Ureter (tissue), 1 donor: ENCODE data around the gene ATAD2B. TPM values are rescaled to one million over a fixed set of nuclear protein-coding genes. Genes with fewer than 3 reads are reported as not detected.
"Not testable (repeated sequence)": the region's sequence is repeated elsewhere in the genome, so short reads cannot be mapped to it uniquely, and the experiment has no call there.

ENCODE experiments used
- DNase-seq: peaks from one replicate; pipeline ENCODE4 v3.0.0-alpha.2; 2020; ENCODE audit warnings: low spot score
- total RNA-seq: library from RNA; stranded (reverse); gene quantifications from one replicate; pipeline ENCODE4 v1.2.4, GENCODE V29; 2023
- donor health status: DM: yes; HTN: yes; CAD: no.

ATAD2B gene
- total RNA-seq, result 48.4 TPM

- peak; percentile 93 for DNase-seq
Measured at GRCh38 chr2:23926750-23927571, at the start of gene ATAD2B. Gene ATAD2B (minus strand): TSS chr2:23927123. CDS start chr2:23926770, 353 bp downstream.

GRCh38 chr2:23967846-23968245 is 40.9 kb upstream of the ATAD2B start:
- DNase-seq, result no peak

GRCh38 chr2:23954325-23955014 is 27.5 kb upstream of the ATAD2B start:
- no peak for DNase-seq

- no peak for DNase-seq
Measured at GRCh38 chr2:23953625-23954024, 26.7 kb upstream of the ATAD2B start.

GRCh38 chr2:23952558-23952957 is 25.6 kb upstream of the ATAD2B start:
- not testable (repeated sequence) for DNase-seq

- DNase-seq, result no peak
Measured at GRCh38 chr2:23947350-23947749, 20.4 kb upstream of the ATAD2B start.

GRCh38 chr2:23944976-23945375 is 18.1 kb upstream of the ATAD2B start:
- DNase-seq, result no peak

- DNase-seq, result no peak
Measured at GRCh38 chr2:23944527-23944926, 17.6 kb upstream of the ATAD2B start.

GRCh38 chr2:23943666-23944065 is 16.7 kb upstream of the ATAD2B start:
- no peak for DNase-seq

DNA sequence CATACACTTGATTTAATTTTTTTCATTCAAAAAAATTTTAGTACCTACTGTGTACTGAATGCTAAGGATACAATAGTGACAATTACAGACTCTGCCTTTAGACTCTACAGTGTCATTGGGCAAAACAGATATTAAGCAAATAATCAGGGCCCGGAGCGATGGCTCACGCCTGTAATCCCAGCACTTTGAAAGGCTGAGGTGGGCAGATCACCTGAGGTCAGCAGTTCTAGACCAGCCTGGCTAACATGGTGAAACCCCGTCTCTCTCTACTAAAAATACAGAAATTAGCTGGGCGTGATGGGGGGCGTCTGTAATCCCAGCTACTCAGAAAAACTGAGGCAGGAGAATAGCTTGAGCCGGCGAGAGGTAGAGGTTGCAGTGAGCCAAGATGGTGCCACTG is 14.7 kb upstream of the ATAD2B start:
- no peak for DNase-seq

DNA sequence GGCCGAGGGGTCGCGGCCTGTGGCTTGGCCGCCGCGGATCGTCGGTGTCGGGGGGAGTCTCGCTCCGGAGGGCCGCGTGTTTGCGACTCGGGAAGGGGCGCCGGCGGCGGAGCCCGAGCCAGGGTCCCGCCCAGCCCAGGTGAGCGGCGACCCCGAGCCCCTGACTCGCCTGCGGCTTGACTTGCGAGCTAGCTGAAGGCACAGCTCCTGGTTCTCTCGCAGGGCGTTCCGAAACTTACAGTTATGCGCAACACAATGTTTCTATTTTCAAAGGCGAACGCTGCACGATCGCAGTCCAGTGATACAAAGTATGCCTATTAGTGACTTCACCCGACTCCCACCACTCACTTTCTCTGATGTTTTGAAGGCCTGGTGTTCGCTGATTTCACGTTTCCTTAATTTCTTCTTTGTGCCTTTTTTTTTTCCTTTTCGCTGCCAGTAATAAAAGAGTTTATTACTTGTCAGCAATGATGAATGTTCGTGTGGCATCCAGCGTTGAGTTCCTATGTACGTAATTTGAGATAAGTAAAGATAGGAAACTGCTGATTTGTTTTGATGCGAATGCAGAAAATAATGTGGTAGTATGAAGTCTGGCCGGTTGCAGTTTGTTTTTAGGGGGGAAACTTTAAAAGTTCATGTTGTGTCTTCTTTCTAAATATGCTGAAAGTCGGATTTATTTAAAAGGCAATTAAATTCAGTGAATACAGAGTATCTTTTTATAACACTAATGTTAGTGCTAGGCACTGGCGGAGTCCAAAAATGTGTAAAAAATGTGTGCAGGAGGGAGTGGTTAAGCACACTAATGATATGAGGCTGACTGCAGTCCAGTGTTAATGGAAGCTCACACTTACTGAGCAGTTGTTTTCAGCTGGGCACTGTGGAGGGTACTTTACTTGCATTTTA is 14.0 kb upstream of the ATAD2B start:
- no peak for DNase-seq

DNA sequence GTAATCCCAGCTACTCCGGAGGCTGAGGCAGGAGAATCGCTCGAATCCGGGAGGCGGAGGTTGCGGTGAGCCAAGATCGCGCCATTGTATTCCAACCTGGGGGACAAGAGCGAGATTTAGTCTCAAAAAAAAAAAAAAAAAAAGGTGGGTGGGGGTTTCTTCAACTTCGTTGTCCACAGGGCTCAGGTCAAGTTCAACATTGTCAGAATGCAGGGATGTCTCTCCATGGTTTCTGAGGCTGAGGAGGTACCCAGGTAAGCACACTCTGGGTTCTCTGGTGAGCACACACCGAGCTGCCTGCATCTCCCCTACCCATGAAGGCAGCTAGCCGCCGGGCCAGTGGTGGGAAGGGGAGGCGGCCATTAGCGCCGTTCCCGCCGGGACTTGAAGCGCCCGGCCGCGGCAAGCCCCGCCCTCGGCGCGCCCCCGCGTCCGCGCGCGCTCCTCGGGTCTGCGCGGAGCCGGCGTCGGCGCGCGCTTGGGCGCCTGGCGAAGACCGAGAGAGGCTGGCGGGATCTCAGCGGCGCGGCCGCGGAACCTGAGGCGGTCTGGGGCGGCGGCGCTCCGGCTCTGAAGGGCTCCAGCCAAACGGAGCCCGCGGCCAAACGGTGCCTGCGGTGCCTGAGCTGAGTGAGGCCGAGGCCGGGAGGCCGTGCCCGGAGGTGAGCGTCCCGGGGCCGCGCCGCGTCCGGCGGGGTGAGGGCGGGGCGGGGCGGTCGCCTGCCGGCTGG is 13.2 kb upstream of the ATAD2B start, which contains the start of gene UBXN2A:
Gene UBXN2A (plus strand): TSS at position 477 of the 731 bp plus-strand sequence. CDS start 17,852 bp downstream, outside the sequence.
- peak; percentile 62 for DNase-seq

DNA sequence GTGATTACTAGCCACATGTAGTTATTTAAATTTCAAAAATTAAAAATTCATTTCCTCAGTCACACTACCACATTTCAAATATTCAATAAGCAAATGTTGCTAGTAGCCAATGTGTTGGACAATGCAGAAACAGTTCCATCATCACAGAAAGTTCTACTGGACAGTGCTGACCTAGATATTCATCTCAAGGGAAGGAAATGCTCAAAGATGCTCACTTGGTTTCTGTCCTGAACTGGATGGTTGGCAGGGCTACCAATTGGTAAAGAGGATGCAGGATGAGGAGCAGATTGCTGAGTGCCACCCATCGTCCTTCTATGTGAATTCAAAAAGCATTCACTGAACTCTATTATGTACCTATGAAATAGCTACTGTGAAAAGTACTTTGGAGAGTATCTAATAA is 7.3 kb upstream of the ATAD2B start:
- no peak for DNase-seq

- DNase-seq, result peak; percentile 51
Measured at GRCh38 chr2:23926290-23926749, 603 bp downstream of the ATAD2B start.

DNA sequence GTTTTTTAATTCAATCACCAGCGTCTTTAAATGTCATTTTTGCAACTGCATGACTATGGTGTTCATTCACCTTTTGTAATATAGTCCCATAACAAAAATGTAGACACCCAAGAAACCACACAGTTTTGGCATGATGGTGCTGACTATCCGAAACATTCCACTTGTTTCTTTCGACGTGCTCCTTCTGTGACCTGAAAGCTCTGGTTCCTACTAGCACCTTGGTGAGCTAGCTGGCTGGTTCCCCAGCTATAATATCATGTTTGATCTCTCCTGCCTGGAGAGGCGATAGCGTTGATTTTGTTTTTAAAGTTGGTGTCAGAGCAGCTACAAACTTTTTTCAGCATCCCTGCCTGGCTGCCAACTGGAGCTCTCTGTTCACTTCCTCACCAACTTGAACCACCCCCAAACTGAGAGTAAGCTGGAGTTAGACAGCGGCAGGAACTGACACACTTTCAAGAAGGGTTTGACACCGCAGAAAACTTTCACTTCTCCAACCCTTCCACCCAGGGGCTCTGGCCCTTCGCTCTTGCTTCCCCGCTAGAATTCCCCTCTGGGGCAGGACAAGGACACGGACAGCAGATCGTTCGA is 1.1 kb downstream of the ATAD2B start:
- peak; percentile 72 for DNase-seq

GRCh38 chr2:23924589-23925359 is 2.1 kb downstream of the ATAD2B start:
- DNase-seq, result no peak

GRCh38 chr2:23918837-23919489 is 8.0 kb downstream of the ATAD2B start:
- DNase-seq, result no peak

DNA sequence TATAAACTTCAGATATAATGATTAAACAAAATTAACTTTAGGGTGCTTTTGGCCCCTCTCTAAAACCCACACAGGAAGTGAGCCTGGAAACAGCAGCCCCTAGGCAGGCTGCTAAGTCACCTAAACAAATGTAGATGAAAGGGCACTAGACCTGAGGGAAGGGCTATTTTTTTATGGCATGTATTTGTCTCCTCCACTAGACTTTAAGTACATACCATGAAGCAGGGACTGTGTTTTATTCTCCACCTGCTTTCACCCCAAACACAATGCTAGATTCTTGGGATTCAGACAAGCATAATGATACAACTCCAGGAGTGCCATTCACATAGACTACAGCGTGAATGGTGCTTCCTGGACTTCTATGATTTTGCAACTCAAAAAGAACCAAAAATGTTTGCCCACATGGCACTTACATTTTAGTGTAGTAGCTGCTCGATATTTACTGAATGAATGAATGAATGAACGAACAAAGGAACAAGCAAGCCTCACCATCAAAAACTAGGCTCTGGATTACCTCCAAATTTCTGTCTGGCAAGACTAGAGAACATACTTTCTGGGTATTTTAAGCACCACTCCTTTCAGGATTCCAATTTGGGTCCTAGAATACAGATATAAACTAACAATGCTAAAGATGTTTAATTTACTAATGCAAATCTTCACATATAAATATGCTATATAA is 10.1 kb downstream of the ATAD2B start:
- no peak for DNase-seq

GRCh38 chr2:23915327-23915726 is 11.6 kb downstream of the ATAD2B start:
- DNase-seq, result no peak
